ENCODE data around the gene GRID1.

- TF ChIP-seq, protein P1, sequence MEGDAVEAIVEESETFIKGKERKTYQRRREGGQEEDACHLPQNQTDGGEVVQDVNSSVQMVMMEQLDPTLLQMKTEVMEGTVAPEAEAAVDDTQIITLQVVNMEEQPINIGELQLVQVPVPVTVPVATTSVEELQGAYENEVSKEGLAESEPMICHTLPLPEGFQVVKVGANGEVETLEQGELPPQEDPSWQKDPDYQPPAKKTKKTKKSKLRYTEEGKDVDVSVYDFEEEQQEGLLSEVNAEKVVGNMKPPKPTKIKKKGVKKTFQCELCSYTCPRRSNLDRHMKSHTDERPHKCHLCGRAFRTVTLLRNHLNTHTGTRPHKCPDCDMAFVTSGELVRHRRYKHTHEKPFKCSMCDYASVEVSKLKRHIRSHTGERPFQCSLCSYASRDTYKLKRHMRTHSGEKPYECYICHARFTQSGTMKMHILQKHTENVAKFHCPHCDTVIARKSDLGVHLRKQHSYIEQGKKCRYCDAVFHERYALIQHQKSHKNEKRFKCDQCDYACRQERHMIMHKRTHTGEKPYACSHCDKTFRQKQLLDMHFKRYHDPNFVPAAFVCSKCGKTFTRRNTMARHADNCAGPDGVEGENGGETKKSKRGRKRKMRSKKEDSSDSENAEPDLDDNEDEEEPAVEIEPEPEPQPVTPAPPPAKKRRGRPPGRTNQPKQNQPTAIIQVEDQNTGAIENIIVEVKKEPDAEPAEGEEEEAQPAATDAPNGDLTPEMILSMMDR (IDR thresholded peaks at IDR 0.05), result no peak
- no peak for TF ChIP-seq POLR2A (IDR thresholded peaks at IDR 0.05)
These were observed 442.1 kb downstream of the GRID1 start for GRCh38 chr10:85924382-85925102.
